ENCODE measurements around the gene PSMA5.

The PSMA5 gene

DNA sequence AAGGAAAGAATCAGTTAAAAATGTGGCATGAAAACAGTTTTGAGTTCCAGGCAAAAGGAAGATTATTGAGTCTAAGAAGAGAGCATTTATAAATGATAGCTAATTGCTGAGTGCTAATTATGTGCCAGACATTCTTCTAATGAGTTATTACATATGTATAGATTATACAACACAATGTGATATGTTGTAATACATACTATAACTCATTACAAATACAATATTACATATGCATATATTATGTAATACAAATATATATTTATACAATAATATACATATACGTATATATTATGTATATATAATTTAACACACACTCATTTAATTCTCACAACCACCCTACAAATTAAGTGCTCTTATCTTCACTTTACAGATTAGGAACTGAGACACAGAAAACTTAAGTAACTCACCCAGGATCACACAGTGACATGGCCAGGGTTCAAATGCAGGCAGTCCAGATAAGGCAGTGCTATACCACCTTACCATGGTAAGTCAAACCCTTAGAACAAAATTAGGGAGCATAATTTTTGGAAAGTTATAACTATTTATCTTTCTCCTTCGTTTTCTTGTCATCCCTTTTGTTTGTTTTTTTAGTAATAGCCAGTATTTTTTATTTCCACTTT is 32.5 kb downstream of the PSMA5 start:
- Histone ChIP-seq H3K36me3 (ENCODE audit: control insufficient read depth, insufficient read depth, low read length) (no peaks in the 10 kb centered on the region), H3K9me3 (ENCODE audit: control insufficient read depth, low read length) (no peaks in the 10 kb centered on the region), H3K27me3 (ENCODE audit: control insufficient read depth, insufficient read depth, low read length, poor library complexity, severe bottlenecking) (peaks cover 10% of the 10 kb centered on the region), H3K4me3 (ENCODE audit: insufficient read depth, low read depth, low read length) (no peak overlapping the region), H3K4me1 (ENCODE audit: control insufficient read depth, insufficient read depth, low read length) (peaks cover 26% of the 10 kb centered on the region), H3K27ac (ENCODE audit: insufficient read depth, low read depth, low read length, poor library complexity, severe bottlenecking) (no peak overlapping the region)
- 100% methylated on average over 1 of the region's 2 CpGs; no CpG with 5 or more reads in 1 of the 2 experiments for WGBS, 2 experiments

DNA sequence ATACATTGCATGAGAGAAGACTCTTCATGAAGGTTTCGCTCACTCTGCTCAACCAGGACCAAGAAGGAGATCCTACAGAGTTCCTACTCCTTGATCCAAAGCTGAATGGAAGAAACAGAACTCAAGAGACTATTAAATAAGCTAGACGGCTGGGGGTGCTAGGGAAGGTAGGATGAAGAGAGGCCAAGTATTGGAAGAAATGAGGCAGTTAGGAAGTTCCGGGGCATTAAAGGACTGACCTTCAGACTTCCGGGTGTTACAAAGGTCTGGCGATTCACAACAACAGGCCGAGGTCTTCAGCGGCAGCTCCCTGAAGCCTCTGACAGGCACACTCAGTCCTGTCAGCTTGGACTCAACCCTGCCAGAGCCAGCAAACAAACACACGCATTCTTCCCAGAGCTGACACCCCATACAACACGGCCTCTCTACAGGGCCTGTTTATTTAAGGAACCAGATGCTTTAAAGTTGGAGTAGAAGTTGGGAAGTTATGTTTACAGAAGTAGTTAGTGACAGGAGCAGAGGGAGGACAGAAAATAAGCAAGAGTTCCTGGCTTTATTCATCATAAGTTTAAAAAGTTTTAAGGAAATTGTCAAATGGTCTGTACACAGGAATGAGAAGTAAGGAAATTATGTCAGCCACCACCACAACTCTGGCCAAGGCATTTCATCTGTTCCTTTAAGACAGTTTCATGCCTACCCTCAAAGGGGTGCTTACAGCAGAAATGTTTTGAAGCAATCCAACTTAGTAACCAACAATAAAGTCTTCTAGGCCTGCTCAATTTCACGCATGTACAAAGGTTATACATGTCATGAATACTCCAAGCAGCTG is 33.2 kb downstream of the PSMA5 start:
- Histone ChIP-seq H3K4me3 (ENCODE audit: insufficient read depth, low read depth, low read length) (no peak overlapping the region), H3K9me3 (ENCODE audit: control insufficient read depth, low read length) (no peaks in the 10 kb centered on the region), H3K4me1 (ENCODE audit: control insufficient read depth, insufficient read depth, low read length) (peaks cover 21% of the 10 kb centered on the region), H3K36me3 (ENCODE audit: control insufficient read depth, insufficient read depth, low read length) (no peaks in the 10 kb centered on the region), H3K27ac (ENCODE audit: insufficient read depth, low read depth, low read length, poor library complexity, severe bottlenecking) (peak overlapping the region; percentile 21), H3K27me3 (ENCODE audit: control insufficient read depth, insufficient read depth, low read length, poor library complexity, severe bottlenecking) (peaks cover 10% of the 10 kb centered on the region)
- WGBS, 2 experiments = 62 to 74% methylated on average over 10 of the region's 10 CpGs

DNA sequence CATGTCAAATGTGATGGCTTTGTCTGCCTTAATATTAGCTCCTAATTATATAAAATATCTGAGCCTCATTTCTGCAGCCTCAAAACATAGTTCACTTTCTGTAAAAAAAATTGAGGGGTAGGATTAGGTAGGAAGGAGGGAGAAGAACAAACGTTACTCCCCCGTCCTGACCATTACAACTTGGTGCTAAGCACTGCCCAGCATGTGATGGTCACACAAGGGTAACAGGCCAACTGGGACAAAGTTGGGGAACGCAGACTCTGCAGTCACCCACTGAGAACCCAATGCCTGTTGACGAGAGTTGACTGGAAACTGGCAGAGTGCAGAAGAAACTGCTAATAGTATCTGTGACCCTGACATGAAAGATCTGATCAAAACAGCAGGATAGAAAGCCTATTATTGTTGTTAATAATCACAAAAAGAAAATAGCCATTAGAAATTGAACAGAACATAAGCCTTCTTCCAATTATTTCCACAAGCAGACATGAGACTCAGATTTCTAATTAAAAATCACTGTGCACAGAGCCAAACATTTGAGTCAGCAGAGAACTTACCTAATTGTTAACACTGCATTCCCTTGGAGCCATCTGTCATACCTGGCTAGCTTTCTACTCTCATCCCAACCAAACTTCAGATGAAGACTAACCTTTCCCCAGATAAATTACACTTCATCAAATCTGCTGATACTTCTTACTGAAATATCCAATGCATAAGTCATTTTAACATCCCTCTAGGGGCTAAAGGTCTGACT is 34.0 kb downstream of the PSMA5 start:
- Histone ChIP-seq H3K36me3 (ENCODE audit: control insufficient read depth, insufficient read depth, low read length) (no peaks in the 10 kb centered on the region), H3K27ac (ENCODE audit: insufficient read depth, low read depth, low read length, poor library complexity, severe bottlenecking) (no peak overlapping the region), H3K27me3 (ENCODE audit: control insufficient read depth, insufficient read depth, low read length, poor library complexity, severe bottlenecking) (peaks cover 10% of the 10 kb centered on the region), H3K9me3 (ENCODE audit: control insufficient read depth, low read length) (no peaks in the 10 kb centered on the region), H3K4me1 (ENCODE audit: control insufficient read depth, insufficient read depth, low read length) (peaks cover 21% of the 10 kb centered on the region), H3K4me3 (ENCODE audit: insufficient read depth, low read depth, low read length) (no peak overlapping the region)
- 53 to 54% methylated on average over 4 of the region's 4 CpGs for WGBS, 2 experiments

DNA sequence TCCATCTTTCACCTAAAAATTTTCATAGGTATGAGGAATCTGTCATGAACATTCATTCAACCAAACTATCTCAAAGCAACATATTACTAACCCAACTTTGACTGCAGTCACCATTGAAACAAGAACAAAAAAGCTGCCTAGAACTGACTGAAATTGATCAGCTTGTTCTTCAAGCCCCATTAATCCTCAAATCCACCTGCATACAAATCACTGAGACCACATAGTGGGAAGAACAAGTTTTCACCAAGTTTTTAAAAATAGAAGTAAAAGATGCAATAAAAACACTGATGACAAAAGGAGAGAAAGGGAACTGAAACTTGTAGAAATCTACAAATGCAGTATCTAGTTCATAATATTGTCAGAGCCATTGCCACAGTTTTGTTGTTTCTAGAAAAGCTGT is 34.6 kb downstream of the PSMA5 start:
- H3K27ac ChIP-seq (ENCODE audit: insufficient read depth, low read depth, low read length, poor library complexity, severe bottlenecking) = no peak overlapping the region
- H3K36me3 ChIP-seq (ENCODE audit: control insufficient read depth, insufficient read depth, low read length) = no peaks in the 10 kb centered on the region
- peaks cover 21% of the 10 kb centered on the region for H3K4me1 ChIP-seq (ENCODE audit: control insufficient read depth, insufficient read depth, low read length)
- no peaks in the 10 kb centered on the region for H3K9me3 ChIP-seq (ENCODE audit: control insufficient read depth, low read length)
- no peak overlapping the region for H3K4me3 ChIP-seq (ENCODE audit: insufficient read depth, low read depth, low read length)
- H3K27me3 ChIP-seq (ENCODE audit: control insufficient read depth, insufficient read depth, low read length, poor library complexity, severe bottlenecking) = peaks cover 4% of the 10 kb centered on the region

DNA sequence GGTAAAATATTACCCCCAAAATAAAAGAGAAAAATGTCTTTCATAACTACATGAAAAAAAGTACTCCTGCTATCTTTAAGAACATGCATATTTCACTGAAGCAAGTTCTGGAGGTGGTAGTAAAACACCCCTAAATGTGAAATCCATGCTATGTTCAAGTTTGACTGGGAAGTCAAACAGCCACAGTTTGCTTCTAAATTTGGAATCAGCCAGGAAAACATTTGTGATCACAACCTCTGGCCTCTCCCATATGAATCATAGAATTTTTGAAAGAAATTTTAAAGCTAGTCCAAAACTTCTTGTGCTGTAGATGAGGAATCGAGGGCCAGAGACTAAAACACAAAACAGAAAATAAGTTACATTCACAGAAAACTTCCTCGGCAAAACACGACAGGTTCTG is 35.1 kb downstream of the PSMA5 start:
- Histone ChIP-seq H3K36me3 (ENCODE audit: control insufficient read depth, insufficient read depth, low read length) (no peaks in the 10 kb centered on the region), H3K9me3 (ENCODE audit: control insufficient read depth, low read length) (no peaks in the 10 kb centered on the region), H3K4me3 (ENCODE audit: insufficient read depth, low read depth, low read length) (no peak overlapping the region), H3K27me3 (ENCODE audit: control insufficient read depth, insufficient read depth, low read length, poor library complexity, severe bottlenecking) (no peaks in the 10 kb centered on the region), H3K4me1 (ENCODE audit: control insufficient read depth, insufficient read depth, low read length) (peaks cover 21% of the 10 kb centered on the region), H3K27ac (ENCODE audit: insufficient read depth, low read depth, low read length, poor library complexity, severe bottlenecking) (no peak overlapping the region)
- WGBS, 2 experiments = 67 to 86% methylated on average over 1 of the region's 3 CpGs

DNA sequence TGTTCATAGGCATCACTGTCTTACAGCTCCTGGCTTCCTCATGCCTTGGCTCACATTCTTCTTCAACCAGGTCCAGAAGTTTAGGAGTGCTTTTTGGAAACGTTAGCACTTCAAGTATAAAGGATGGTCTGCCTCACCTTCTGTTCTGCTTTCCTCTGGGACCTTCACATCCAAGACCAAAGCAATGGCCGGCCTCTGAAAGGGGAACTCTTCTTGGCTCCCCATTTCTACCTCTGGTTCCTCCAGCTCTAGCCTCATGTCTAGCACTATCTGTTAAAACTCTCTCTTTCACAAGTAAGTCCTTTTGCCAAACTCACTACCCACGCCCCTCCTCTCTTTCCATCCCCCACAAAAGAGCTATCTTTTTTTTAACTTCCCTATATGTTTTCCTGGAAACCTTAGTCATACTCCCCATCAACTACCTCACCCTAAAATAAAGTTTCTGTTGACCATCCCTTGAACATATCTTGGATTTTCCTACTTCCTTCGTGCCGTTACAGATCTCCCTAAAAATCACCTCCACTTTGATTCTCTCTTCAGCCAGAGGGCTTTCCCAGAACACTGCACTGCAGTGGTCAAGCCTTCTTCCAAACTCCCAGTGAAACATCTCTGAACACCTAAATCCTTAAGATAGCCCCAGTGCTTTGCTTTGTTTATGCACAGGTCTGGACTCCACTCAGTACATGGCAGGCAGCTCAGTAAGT is 36.5 kb downstream of the PSMA5 start:
- H3K27ac ChIP-seq (ENCODE audit: insufficient read depth, low read depth, low read length, poor library complexity, severe bottlenecking) = no peak overlapping the region
- 93 to 94% methylated on average over 5 of the region's 5 CpGs for WGBS, 2 experiments

DNA sequence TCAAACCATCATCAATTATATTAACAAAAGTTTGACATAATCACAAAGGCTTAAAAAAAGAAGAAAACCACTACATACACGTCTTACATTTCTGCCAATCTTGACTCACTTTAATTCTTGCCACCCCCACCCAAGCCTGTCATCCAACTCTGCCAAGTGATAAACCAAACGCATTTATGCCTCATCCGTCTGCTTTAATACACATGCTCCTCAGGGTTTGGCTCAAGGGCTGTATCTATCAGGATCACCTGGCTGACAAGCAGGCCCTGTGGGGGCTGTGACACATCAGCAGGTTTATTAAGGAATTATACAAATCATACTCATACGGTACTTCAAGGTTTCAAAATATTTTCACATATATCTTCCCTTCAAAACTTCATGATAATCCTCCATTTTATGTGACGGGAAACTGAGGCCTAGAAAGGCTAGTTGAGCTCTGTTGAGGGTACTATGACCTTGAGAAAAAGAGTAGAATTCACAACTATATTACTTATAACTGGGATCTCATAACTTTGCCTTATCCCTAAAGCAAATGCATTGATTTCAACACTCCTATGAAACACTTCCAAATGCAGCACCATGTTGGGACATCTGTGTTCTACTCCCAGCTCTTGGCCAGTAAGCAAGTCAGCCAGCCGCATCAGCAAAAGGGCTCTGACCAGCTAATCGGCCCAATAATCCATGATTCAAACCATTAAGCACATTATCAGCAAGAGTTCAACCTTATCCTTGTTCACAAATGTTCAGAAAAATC is 37.2 kb downstream of the PSMA5 start:
- Histone ChIP-seq H3K36me3 (ENCODE audit: control insufficient read depth, insufficient read depth, low read length) (no peaks in the 10 kb centered on the region), H3K4me3 (ENCODE audit: insufficient read depth, low read depth, low read length) (no peak overlapping the region), H3K27me3 (ENCODE audit: control insufficient read depth, insufficient read depth, low read length, poor library complexity, severe bottlenecking) (no peaks in the 10 kb centered on the region), H3K27ac (ENCODE audit: insufficient read depth, low read depth, low read length, poor library complexity, severe bottlenecking) (no peak overlapping the region), H3K9me3 (ENCODE audit: control insufficient read depth, low read length) (peaks cover 3% of the 10 kb centered on the region), H3K4me1 (ENCODE audit: control insufficient read depth, insufficient read depth, low read length) (peaks cover 21% of the 10 kb centered on the region)
- 87 to 93% methylated on average over 5 to 7 of the region's 7 CpGs for WGBS, 2 experiments

More for the DNA sequence above, 36.5 kb downstream of the PSMA5 start:
- Histone ChIP-seq H3K4me3 (ENCODE audit: insufficient read depth, low read depth, low read length) (no peak overlapping the region), H3K9me3 (ENCODE audit: control insufficient read depth, low read length) (no peaks in the 10 kb centered on the region), H3K36me3 (ENCODE audit: control insufficient read depth, insufficient read depth, low read length) (no peaks in the 10 kb centered on the region), H3K4me1 (ENCODE audit: control insufficient read depth, insufficient read depth, low read length) (peaks cover 21% of the 10 kb centered on the region), H3K27me3 (ENCODE audit: control insufficient read depth, insufficient read depth, low read length, poor library complexity, severe bottlenecking) (no peaks in the 10 kb centered on the region)

DNA sequence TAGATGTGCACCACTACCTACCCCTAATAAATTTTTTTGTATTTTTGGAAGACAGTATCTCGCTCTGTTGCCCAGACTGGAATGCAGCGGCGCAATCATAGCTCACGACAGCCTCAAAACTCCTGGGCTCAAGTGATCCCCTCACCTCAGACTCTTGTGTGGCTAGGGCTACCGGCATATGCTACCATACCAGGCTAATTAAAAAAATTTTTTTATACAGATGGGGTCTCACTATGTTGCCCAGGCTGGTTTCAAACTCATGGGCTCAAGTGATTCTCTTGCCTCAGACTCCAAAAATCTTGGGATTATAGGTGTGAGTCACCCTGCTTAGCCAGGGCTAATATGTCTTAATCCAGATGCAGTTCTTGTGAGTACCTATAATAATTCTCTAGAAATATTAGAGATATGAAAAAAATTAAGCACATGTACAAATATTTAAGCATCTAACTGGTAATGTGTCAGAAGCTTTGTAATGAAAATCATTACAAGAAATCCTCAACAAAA is 38.0 kb downstream of the PSMA5 start:
- Histone ChIP-seq H3K9me3 (ENCODE audit: control insufficient read depth, low read length) (peaks cover 3% of the 10 kb centered on the region), H3K27ac (ENCODE audit: insufficient read depth, low read depth, low read length, poor library complexity, severe bottlenecking) (no peak overlapping the region), H3K4me3 (ENCODE audit: insufficient read depth, low read depth, low read length) (no peak overlapping the region), H3K4me1 (ENCODE audit: control insufficient read depth, insufficient read depth, low read length) (peaks cover 20% of the 10 kb centered on the region), H3K36me3 (ENCODE audit: control insufficient read depth, insufficient read depth, low read length) (no peaks in the 10 kb centered on the region), H3K27me3 (ENCODE audit: control insufficient read depth, insufficient read depth, low read length, poor library complexity, severe bottlenecking) (no peaks in the 10 kb centered on the region)
- 88 to 98% methylated on average over 5 of the region's 5 CpGs for WGBS, 2 experiments

DNA sequence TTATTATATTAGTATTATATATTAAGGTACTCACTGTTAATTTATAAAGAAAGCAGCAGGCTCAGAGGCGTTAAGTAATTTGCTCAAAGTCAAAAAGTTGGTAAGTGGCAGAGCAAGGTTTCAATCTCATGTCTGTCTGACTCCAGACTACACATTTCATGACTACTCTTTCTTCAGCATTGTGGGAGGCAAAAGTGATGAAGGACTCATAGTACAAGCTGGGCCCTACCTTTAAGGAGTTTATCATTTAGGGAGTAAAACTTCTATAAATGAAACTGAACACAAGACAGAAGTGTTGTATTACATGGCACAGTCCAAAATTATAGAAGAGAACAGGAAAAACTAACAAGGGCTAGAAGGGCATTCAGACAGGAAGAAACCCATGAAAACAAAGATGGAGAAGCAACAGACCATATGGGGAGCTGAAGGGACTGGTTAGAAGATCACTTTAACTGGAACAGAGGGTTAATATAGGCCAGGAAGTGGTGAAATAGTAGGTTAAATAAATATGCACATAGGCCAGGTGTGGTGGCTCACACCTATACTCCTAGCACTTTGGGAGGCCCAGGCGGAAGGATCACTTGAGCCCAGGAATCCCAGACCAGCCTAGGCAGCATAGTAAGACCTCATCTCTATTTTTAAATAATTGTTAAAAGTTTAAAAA is 40.1 kb downstream of the PSMA5 start:
- Histone ChIP-seq H3K9me3 (ENCODE audit: control insufficient read depth, low read length) (peaks cover 3% of the 10 kb centered on the region), H3K4me1 (ENCODE audit: control insufficient read depth, insufficient read depth, low read length) (peaks cover 7% of the 10 kb centered on the region), H3K36me3 (ENCODE audit: control insufficient read depth, insufficient read depth, low read length) (no peaks in the 10 kb centered on the region), H3K27me3 (ENCODE audit: control insufficient read depth, insufficient read depth, low read length, poor library complexity, severe bottlenecking) (no peaks in the 10 kb centered on the region), H3K27ac (ENCODE audit: insufficient read depth, low read depth, low read length, poor library complexity, severe bottlenecking) (no peak overlapping the region), H3K4me3 (ENCODE audit: insufficient read depth, low read depth, low read length) (no peak overlapping the region)
- 94 to 96% methylated on average over 2 of the region's 2 CpGs for WGBS, 2 experiments
